GM19438 (cell line): Measurements from ENCODE around the gene CFAP100.

Experiments used
- ATAC-seq: cut with Tn5 transposase; IDR thresholded peaks from one replicate; pipeline ENCODE4 v1.9.1; 2021; ENCODE audit warnings: low read depth; ENCODE audit not compliant: unreplicated experiment

CFAP100 gene

DNA sequence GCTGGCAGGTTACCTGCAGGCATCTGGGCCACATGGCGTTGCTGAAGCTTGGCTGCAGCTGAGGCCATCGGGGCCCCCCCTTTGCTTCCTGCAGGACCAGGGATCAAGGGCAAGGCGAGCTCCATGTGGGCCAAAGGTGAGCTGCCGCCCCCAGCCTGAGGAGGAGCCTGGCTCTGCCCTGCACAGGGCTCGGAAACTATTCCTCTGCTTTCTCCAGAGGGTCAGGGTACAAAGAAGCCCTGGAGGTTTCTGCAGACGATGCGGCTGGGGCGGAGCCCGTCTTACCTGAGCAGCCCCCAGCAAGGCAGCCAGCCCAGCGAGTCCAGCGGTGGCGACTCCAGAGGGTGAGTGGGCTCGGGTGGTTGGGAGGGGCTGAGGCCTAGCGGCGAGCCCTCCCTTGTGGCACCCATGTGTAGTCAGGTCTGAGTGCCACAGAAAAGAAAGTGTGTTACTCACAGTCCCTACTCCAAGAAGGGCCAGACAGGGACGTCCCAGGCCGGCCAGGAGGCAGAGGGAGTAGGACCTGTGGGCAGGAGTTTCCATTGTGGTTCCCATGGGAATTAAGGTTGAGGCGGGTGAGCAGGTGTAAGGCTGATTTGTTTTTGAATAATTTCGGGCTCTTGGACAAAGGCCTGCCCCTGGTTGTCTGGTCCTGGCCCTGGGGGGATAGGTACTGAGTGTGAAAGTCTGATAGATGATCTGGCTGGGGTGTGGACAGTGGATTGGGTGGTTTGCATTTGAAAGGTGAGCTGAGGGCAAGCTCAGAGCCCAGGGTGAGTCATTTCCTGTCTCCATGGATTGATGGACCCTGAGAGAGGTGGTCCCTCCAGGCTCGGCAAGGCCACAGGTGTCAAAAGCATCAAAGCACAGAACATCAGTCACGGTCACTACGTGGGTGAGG is 25.4 kb downstream of the CFAP100 start:
- ATAC-seq, result no peak

DNA sequence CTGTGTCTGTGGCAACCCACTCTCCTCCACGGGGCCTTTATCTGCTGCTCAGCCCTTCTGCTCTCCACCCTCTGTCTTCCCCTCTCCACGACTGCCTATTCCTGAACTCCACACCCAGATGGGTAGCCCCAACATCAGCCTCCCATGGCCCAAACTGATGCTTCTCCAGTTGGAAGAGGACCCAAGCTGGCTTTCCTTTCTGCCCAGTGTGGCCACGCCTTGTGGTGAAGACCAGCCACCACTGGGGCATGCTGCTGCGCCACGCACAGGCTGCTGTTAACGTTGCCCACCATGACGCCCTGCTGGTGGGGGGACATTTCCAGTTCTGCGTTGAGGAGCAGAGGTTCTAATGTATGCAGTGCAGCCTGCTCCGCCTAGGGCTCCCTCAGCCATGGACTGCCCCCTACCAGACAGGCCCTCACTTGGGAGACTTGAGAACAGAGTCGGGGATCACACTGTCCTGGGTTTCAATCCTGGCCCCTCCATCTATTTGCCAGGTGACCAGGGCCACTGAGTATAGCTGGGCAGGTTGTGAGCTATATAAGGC is 26.9 kb downstream of the CFAP100 start:
- ATAC-seq, result no peak

DNA sequence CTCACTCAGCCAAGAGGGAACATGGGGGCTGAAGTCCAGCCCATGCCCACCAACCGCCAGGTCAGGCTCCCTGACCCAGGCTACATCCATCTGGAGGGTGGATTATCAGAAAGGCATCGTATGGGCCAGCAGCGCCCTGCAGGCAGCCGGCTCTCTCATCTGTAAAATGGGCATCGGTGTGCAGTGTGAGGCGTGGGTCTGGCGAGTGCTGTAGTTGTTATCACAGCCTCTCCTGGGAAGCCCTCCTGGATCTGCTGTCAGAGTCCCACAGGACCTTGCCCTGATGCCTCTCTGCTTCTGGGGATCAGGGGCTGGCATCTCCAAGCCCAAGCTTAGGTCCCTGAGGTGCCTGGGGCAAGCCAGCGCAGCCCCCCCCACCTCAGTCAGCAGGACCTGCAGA is 27.4 kb downstream of the CFAP100 start:
- no peak for ATAC-seq

- ATAC-seq, result no peak
Measured at GRCh38 chr3:126422571-126423091, 27.9 kb downstream of the CFAP100 start.

- no peak for ATAC-seq
Measured at GRCh38 chr3:126423191-126424038, 28.7 kb downstream of the CFAP100 start.

GRCh38 chr3:126424039-126424717 is 29.5 kb downstream of the CFAP100 start:
- no peak for ATAC-seq

GRCh38 chr3:126424751-126425150 is 30.0 kb downstream of the CFAP100 start:
- ATAC-seq, result no peak

DNA sequence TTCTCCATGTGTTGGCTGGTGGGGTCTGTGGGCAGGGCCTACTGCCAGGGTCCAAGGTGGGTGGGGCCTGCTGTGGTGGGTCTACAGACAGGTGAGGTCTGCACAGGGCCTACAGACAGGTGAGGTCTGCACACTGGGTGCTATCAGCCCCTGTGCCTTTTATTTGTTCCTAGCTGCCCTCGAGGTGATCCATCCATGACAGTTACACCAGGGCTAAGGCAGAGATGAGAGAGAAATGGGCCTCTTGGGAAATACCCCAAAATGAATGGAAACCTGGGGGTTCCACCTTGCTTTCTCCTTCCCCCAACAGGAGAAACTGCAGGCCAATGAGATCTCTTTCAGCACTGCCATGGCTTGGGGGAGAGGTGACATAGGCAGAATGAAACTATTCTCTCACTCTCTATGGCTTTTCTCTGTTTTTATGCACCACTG is 36.4 kb downstream of the CFAP100 start:
- peak; percentile 74 for ATAC-seq

DNA sequence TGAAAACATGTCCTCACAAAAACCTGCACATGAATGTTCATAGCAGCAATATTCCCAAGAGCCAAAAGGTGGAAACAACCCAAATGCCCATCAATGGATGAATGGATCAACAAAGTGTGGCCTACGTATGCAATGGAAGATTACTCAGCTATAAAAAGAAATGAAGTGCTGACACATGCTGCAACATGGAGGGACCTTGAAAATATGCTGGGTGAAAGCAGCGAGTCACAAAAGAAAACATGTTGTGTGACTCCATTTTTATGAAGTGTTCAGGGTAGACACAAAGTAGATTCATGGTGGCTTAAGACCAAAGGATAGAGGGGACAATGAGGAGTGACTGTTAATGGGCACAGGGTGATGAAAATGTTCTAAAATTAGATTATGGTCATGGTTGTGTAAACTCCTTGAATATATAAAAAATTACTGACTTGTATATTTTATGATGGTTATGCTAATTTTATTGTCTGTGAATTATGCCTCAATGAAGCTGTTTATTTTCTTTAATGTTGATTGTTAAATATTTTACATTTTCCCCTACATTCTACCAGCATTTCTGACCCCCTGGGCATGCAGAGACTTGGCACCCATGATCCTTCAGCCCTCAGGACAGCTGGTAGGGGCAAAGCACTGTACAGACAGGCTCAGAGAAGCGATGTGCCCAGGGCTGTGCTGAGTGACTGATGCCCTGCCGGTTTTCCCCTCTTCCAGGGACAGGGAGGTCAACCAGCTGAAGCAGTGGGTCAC is 37.8 kb downstream of the CFAP100 start:
- no peak for ATAC-seq

GRCh38 chr3:126433105-126433430 is 38.4 kb downstream of the CFAP100 start:
- ATAC-seq, result no peak

DNA sequence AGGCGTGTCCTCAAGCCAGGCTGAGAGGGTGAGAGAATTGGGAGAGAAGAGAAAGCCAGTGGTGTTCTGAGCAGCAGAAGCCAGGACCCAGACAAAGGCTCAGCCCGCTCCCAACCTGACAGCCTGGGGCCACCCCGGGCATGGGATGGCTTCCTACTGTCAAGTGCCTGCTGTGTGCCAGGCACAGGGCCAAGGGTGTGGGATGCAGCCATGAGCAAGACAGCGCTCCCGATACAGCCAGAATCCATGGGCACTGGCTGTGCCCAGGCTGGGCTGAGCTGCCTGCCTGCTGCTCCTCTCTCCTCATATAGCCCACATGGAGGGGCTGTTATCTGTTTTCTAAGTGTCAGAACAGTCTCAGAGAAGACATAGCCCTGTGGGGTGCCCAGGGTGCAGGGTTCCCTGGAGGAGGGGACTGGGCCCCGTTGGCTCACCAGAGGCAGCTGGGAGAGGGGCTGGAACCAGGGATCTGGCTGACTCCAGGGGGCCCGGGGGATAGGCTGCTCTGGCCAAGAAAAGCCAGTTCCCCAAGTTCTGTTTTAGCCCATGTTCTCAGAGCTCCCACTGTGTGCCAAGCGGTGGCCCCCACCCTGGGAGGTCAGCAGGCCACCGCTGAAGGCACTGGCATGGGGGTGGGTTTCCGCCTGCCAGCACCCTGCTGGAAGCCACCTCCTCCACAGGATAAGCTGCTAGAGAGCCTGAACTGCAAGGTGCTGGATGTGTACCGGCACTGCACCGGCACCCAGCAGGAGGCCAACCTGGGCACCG is 39.0 kb downstream of the CFAP100 start:
- ATAC-seq, result no peak

DNA sequence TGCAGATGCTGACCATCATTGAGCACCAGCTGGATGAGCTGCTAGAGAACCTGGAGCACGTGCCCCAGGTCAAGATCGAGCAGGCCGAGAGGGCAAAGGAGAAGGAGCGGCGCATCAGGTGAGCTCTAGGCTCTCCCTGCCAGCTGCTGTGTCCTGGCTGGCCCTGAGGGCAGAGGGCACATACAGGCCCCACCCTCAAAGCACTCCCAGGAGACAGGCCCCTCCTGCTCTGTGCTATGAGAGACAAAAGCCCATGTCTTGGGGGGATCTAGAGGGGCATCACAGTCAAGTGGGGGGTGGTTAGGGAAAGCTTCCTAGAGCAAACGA is 39.5 kb downstream of the CFAP100 start:
- no peak for ATAC-seq

- no peak for ATAC-seq
Measured at GRCh38 chr3:126434931-126435411, 40.3 kb downstream of the CFAP100 start.

DNA sequence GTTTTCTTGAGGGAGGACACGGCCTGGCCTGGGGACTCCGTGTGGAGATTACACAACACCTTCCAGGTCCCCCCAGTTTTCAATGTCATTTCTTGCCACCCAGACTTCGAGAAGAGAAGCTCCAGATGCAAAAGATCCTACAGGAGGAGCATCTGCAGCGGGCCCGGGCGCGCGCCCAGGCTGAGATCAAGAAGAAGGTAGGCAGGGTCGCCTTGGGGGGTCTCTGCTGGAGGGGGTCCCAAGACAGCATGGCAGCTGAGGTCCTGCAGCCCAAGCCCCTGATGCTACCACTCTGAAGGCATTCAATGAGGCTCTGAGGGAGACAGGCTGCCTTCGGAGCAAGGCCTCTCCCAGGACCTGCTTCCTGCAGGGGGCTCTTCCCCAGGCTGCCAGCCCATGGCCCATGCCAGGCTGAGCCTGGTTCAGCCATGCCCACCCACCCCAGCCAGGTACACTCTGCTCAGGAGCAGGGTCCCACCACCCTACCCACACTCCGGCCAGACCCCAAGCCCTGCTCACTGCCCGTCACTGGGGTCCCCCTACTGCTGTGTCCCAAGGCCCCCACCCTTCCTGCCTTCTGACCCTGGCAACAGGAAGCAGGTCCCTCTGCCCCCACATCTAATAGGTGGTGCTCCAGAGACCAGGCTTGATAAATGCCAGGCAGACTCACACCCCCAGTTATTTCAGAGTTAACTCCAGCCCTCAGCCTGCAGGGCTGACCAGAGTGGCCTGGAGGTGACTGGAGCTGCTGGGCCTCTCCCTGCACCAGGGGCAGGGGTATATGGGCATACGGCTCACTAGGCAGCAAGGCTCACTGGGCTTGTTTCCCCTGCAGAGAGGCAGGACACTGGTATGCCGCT is 41.0 kb downstream of the CFAP100 start:
- no peak for ATAC-seq

DNA sequence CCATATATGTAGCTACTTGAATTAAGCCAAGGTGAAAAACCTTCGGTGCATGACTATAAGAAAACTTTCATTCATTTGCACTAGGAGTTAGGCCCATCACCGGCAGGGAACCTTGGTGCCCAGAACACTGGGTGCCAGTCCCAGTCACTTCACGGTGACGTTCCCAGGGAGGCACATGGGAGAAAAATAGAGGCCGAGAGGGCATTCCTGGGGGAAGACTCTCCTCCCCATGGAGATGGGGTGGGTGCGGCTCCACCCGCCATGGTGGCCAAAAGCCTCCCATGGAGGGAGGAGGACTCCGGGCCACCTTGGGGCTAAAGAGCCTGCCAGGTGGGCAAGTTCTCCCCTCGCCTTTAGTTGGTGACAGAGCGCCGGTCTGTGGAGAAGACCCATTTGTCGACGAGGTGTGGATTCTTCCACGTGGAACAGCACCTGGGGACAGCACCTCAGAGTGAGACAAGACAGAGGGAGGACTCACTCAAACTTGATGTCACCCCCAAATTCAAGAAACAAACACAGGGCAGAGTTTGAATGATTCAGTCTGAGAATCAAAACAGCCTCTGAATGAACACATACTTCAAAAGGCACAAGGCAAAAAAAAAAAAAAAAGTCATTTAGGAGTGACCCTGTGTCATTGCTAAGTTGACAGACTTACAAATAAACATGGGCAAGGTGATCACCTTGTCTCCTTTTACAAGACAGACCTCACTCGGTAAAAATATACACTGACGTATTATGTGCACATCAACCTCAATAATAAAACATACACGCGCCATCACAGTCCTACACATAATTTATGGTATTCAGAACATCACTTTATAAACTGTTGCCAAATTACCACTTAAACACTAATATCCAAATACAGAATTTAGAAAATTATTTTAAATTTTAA is 42.4 kb downstream of the CFAP100 start:
- ATAC-seq, result no peak

- no peak for ATAC-seq
Measured at GRCh38 chr3:126438186-126438585, 43.5 kb downstream of the CFAP100 start.

DNA sequence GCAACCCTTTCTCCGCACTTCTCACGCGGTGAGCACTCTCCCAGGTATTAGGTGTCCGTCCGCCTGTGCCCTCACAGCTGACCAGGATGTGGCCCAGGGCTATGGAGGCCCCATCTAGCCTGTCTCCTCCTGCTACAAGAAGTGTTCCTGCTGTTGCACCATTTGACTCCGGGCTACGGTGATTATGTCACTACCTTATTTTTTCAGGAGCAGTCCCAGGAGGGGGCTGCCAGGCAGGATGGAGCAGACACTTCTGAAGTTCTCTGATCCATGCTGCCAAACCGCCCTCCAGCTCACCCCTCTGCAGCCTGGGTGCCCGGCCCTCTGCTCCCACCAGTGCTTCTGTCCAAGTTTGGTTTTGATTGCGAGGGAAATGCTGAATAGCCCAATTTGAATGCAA is 44.0 kb downstream of the CFAP100 start:
- no peak for ATAC-seq
